Adrenal gland (tissue), 19 donors: ENCODE data around the gene MICU1. TPM values are rescaled to one million over a fixed set of nuclear protein-coding genes. Genes with fewer than 3 reads are reported as not detected.
"Not testable (repeated sequence)": the region's sequence is repeated elsewhere in the genome, so short reads cannot be mapped to it uniquely, and the experiment has no call there.

ENCODE experiments used
- DNase-seq, 7 donors: peaks; one replicate each; pipeline ENCODE4 v3.0.0-alpha.2; 2019 to 2020
- H3K27ac ChIP-seq, 5 donors: fragments of 200-600 bp; sonication (generic) in 4 of 5; 1 replicate in 3 of 5; 2 replicates in 2 of 5; pipeline versions ENCODE4 v1.5.1 to v1.8.0; 2016 to 2020; ENCODE audit warnings: mild to moderate bottlenecking in 1 of 5
- H3K27me3 ChIP-seq: fragments of 200-600 bp; 2 replicates; pipeline ENCODE4 v1.8.0; 2021
- H3K36me3 ChIP-seq, 2 donors: fragments of 200-600 bp; replicated peaks in 1 of 2; 1 replicate in 1 of 2; 2 replicates in 1 of 2; pipeline versions ENCODE4 v1.5.1 to v1.8.0; 2018 to 2022
- H3K4me1 ChIP-seq, 2 donors: fragments of 200-600 bp; replicated peaks in 1 of 2; 1 replicate in 1 of 2; 2 replicates in 1 of 2; pipeline versions ENCODE4 v1.5.1 to v1.8.0; 2018 to 2021
- H3K4me3 ChIP-seq, 4 donors: fragments of 200-600 bp; sonication (generic) in 3 of 4; one replicate each; pipeline ENCODE4 v1.5.1; 2016 to 2018
- H3K9me3 ChIP-seq, 3 donors: fragments of 200-600 bp; sonication (generic) in 1 of 3; replicated peaks in 1 of 3; 1 replicate in 2 of 3; 2 replicates in 1 of 3; pipeline versions ENCODE4 v1.5.1 to v1.8.0; 2016 to 2021
- CTCF ChIP-seq, 6 experiments: fragments of 450-650 bp in 4 of 6; fragments of 200-600 bp in 2 of 6; sonication (generic) in 1 of 6; IDR thresholded peaks; 1 replicate in 5 of 6; 2 replicates in 1 of 6; pipeline versions ENCODE4 v1.5.1 to v1.8.0; 2016 to 2021; ENCODE audit warnings: antibody characterized with exemption in 6 of 6, mild to moderate bottlenecking in 2 of 6, moderate library complexity in 1 of 6
- POLR2A ChIP-seq, 2 donors: fragments of 450-650 bp; IDR thresholded peaks; one replicate each; pipeline ENCODE4 v1.6.1; 2017; ENCODE audit warnings: antibody characterized with exemption in 2 of 2, mild to moderate bottlenecking in 2 of 2, moderate library complexity in 1 of 2
- WGBS, 4 donors: extraction: QIAGEN DNeasy Blood & Tissue Kit in 2 of 4; methylation state at CpG; one replicate each; pipeline versions ENCODE4 v1.1.5 to v1.1.7; 2013 to 2017; 5-methylcytosine and 5-hydroxymethylcytosine counted together
- intact Hi-C, 2 donors: fragments of 100-400 bp; cut with DNase I; formaldehyde crosslinking; loops; one replicate each; pipeline versions ENCODE4 v1.14.1 to v1.15.0; 2022 to 2023
- long read RNA-seq, 10 donors: library from polyadenylated mRNA in 3 of 10; unstranded in 2 of 10; stranded (forward) in 1 of 10; transcript quantifications; one replicate each; pipeline ENCODE4 v2.0.0 and lab custom pipeline, GENCODE V29; 2021 to 2026
- polyA plus RNA-seq, 3 donors: library from polyadenylated mRNA; stranded (reverse); fragments of 200-250 nt in 2 of 3; fragments of 350-450 nt in 1 of 3; fragmentation: Illumina TruSeq in 1 of 3; extraction: RNeasy Lipid Tissue Mini Kit (QIAGEN cat#74804) in 1 of 3; gene quantifications; one replicate each; pipeline ENCODE4 v1.2.3, GENCODE V29; 2013 to 2014
- total RNA-seq, 9 donors: library from RNA; depleted of rRNA in 4 of 9; stranded (reverse); fragments of >200 nt in 4 of 9; fragments of 120-200 nt in 1 of 9; fragmentation: NEBNext Ultra II Directional in 1 of 9; extraction: Animal tissue kit (Norgen Biotek cat#: 25700) in 1 of 9; gene quantifications; one replicate each; pipeline versions ENCODE4 v1.1.0 to v1.2.4, GENCODE V29; 2013 to 2023
- donor health status: healthy with polysubstance abuse.
- donor health status: Bipolar disorder and iron deficiency.
- donor health status: DM: yes; HTN: yes; CAD: no.
- donor health status: DM: no; HTN: no; CAD: no.
- donor health status: DM: no; HTN: no; CAD: no.
- donor health status: DM: yes; HTN: yes; CAD: no.

Gene MICU1
- total RNA-seq (100 to 1,000 TPM in 2 of 9 donors, 10 to 100 TPM in 7; 69.7 to 122 (median 90.7) TPM), polyA plus RNA-seq (100 to 1,000 TPM in 1 of 3 donors, 10 to 100 TPM in 2; 56.5 to 102 (median 89.6) TPM)
- long read RNA-seq, donor 1, transcript MICU1-201 (12 exons, 2,383 nt): major isoform, 21 of 42 reads
- long read RNA-seq, donor 1, transcript MICU1-208 (3 exons, 580 nt): minor isoform, 15 of 42 reads
- long read RNA-seq, donor 1, partial matches to known transcripts: 6 of 42 reads
- long read RNA-seq, donor 1, other reads (novel, unspliced or antisense): 0 of 42 reads
- long read RNA-seq, donor 2, transcript MICU1-208 (3 exons, 580 nt): minor isoform, 10 of 32 reads
- long read RNA-seq, donor 2, transcript MICU1-201 (12 exons, 2,383 nt): major isoform, 12 of 32 reads
- long read RNA-seq, donor 2, partial matches to known transcripts: 10 of 32 reads
- long read RNA-seq, donor 2, other reads (novel, unspliced or antisense): 0 of 32 reads
- long read RNA-seq, donor 3, transcript MICU1-201 (12 exons, 2,383 nt): major isoform, 27 of 34 reads
- long read RNA-seq, donor 3, partial matches to known transcripts: 5 of 34 reads
- long read RNA-seq, donor 3, other reads (novel, unspliced or antisense): 0 of 34 reads
- long read RNA-seq, donor 4, transcript MICU1-201 (12 exons, 2,383 nt): major isoform, 37 of 87 reads
- long read RNA-seq, donor 4, transcript MICU1-208 (3 exons, 580 nt): major isoform, 37 of 87 reads
- long read RNA-seq, donor 4, partial matches to known transcripts: 5 of 87 reads
- long read RNA-seq, donor 4, other reads (novel, unspliced or antisense): 8 of 87 reads
- long read RNA-seq, donor 5, transcript MICU1-201 (12 exons, 2,383 nt): major isoform, 145 of 168 reads
- long read RNA-seq, donor 5, partial matches to known transcripts: 4 of 168 reads
- long read RNA-seq, donor 5, other reads (novel, unspliced or antisense): 17 of 168 reads
- long read RNA-seq, donor 6, transcript MICU1-201 (12 exons, 2,383 nt): minor isoform, 7 of 32 reads
- long read RNA-seq, donor 6, transcript MICU1-208 (3 exons, 580 nt): major isoform, 17 of 32 reads
- long read RNA-seq, donor 6, partial matches to known transcripts: 5 of 32 reads
- long read RNA-seq, donor 6, other reads (novel, unspliced or antisense): 3 of 32 reads
- long read RNA-seq, donor 7, partial matches to known transcripts: 5 of 10 reads
- long read RNA-seq, donor 7, other reads (novel, unspliced or antisense): 0 of 10 reads
- long read RNA-seq, donor 8, transcript MICU1-201 (12 exons, 2,383 nt): major isoform, 40 of 61 reads
- long read RNA-seq, donor 8, transcript MICU1-208 (3 exons, 580 nt): minor isoform, 14 of 61 reads
- long read RNA-seq, donor 8, partial matches to known transcripts: 7 of 61 reads
- long read RNA-seq, donor 8, other reads (novel, unspliced or antisense): 0 of 61 reads
- long read RNA-seq, donor 9, transcript MICU1-201 (12 exons, 2,383 nt): major isoform, 25 of 32 reads
- long read RNA-seq, donor 9, transcript MICU1-208 (3 exons, 580 nt): minor isoform, 7 of 32 reads
- long read RNA-seq, donor 9, partial matches to known transcripts: 0 of 32 reads
- long read RNA-seq, donor 9, other reads (novel, unspliced or antisense): 0 of 32 reads
- long read RNA-seq, donor 10, transcript MICU1-201 (12 exons, 2,383 nt): major isoform, 6 of 10 reads
- long read RNA-seq, donor 10, partial matches to known transcripts: 0 of 10 reads
- long read RNA-seq, donor 10, other reads (novel, unspliced or antisense): 0 of 10 reads

- peaks cover 0 to 17% of the 10 kb centered on the region in 2 donors for H3K4me1 ChIP-seq
- H3K27ac ChIP-seq: peak within 1 kb of the TSS in 4 of 5 donors; percentile 72 to 94 (median 86)
- no peaks in the 10 kb centered on the region for H3K27me3 ChIP-seq
- WGBS, 4 donors: 0% methylated on average over 25 to 49 of the region's 49 CpGs
- peak; percentile 95 to 98 (median 97) for DNase-seq
- TF ChIP-seq POLR2A (IDR thresholded peaks at IDR 0.05) (peak; percentile 58 to 95), CTCF (IDR thresholded peaks at IDR 0.05) (no peak)
- no peaks in the 10 kb centered on the region for H3K9me3 ChIP-seq
- H3K4me3 ChIP-seq: peak within 1 kb of the TSS; percentile 20 to 89 (median 63)
- H3K36me3 ChIP-seq: no peaks in the 10 kb centered on the region
- intact Hi-C loops: no loop called here
Measured at GRCh38 chr10:72625608-72626443, at the start of gene MICU1. MICU1 (minus strand) TSS chr10:72626079; CDS start chr10:72566793, 59,286 bp downstream.

- H3K4me1 ChIP-seq, intact Hi-C loops, DNase-seq, H3K9me3 ChIP-seq, H3K4me3 ChIP-seq, H3K27ac ChIP-seq, H3K27me3 ChIP-seq, H3K36me3 ChIP-seq: not testable (repeated sequence)
- 89 to 93% (median 91%) methylated on average over 4 to 5 of the region's 5 CpGs for WGBS, 4 donors
Measured at GRCh38 chr10:72674174-72674573, 48.3 kb upstream of the MICU1 start.

GRCh38 chr10:72673280-72673679, 47.4 kb upstream of the MICU1 start:
- no peak overlapping the region for H3K4me3 ChIP-seq
- intact Hi-C loops: no loop called here
- no peak overlapping the region for H3K27ac ChIP-seq
- H3K36me3 ChIP-seq: no peaks in the 10 kb centered on the region
- TF ChIP-seq CTCF (IDR thresholded peaks at IDR 0.05) (no peak), POLR2A (IDR thresholded peaks at IDR 0.05) (no peak)
- H3K4me1 ChIP-seq: peaks cover 0 to 6% of the 10 kb centered on the region in 2 donors
- no peaks in the 10 kb centered on the region for H3K27me3 ChIP-seq
- no peak for DNase-seq
- no peaks in the 10 kb centered on the region for H3K9me3 ChIP-seq
- 86 to 100% (median 91%) methylated on average over 1 of the region's 1 CpG for WGBS, 4 donors
